IPS-20b (cell line): Measurements from ENCODE around the gene KIF1A.

Experiments
- H3K27ac ChIP-seq: one replicate; pipeline ENCODE4 v1.5.1; 2013; ENCODE audit warnings: low read length
- H3K27me3 ChIP-seq: 2 replicates; pipeline ENCODE4 v1.6.1; 2013; ENCODE audit warnings: mild to moderate bottlenecking, low read length, inconsistent platforms; ENCODE audit not compliant: insufficient read depth
- H3K36me3 ChIP-seq: 2 replicates; pipeline ENCODE4 v1.6.1; 2013; ENCODE audit warnings: low read depth, mild to moderate bottlenecking, inconsistent platforms, low read length, moderate library complexity; ENCODE audit not compliant: insufficient read depth
- H3K4me1 ChIP-seq: 2 replicates; pipeline ENCODE4 v1.6.1; 2013; ENCODE audit warnings: mild to moderate bottlenecking, control low read depth, inconsistent platforms, low read length, moderate library complexity; ENCODE audit not compliant: insufficient read depth
- H3K4me3 ChIP-seq: 2 replicates; pipeline ENCODE4 v1.5.1; 2013; ENCODE audit warnings: mild to moderate bottlenecking, low read length, inconsistent platforms
- H3K9ac ChIP-seq: 2 replicates; pipeline ENCODE4 v1.6.1; 2013; ENCODE audit warnings: low read depth, mild to moderate bottlenecking, inconsistent platforms, low read length, moderate library complexity
- H3K9me3 ChIP-seq: 2 replicates; pipeline ENCODE4 v1.6.1; 2013; ENCODE audit warnings: mild to moderate bottlenecking, low read depth, low read length, inconsistent platforms; ENCODE audit not compliant: insufficient read depth

Gene KIF1A

GRCh38 chr2:240840435-240841060, 20.5 kb upstream of the KIF1A start:
- Histone ChIP-seq H3K27me3 (no peaks in the 10 kb centered on the region), H3K36me3 (no peaks in the 10 kb centered on the region), H3K9me3 (peaks cover 2% of the 10 kb centered on the region; the same call in 1 of the 2 replicates), H3K4me1 (peaks cover 3% of the 10 kb centered on the region), H3K27ac (no peak overlapping the region), H3K9ac (no peak overlapping the region), H3K4me3 (no peak overlapping the region)

- H3K4me1 ChIP-seq = peaks cover 3% of the 10 kb centered on the region
- no peaks in the 10 kb centered on the region for H3K9me3 ChIP-seq
- no peak overlapping the region for H3K9ac ChIP-seq
- H3K27ac ChIP-seq = no peak overlapping the region
- H3K27me3 ChIP-seq = no peaks in the 10 kb centered on the region
- H3K36me3 ChIP-seq = no peaks in the 10 kb centered on the region
- H3K4me3 ChIP-seq = no peak overlapping the region
Measured at GRCh38 chr2:240839152-240840143, 19.4 kb upstream of the KIF1A start.

GRCh38 chr2:240837621-240838020, 17.6 kb upstream of the KIF1A start:
- no peak overlapping the region for H3K27ac ChIP-seq
- no peak overlapping the region for H3K4me3 ChIP-seq
- peaks cover 5% of the 10 kb centered on the region; the same call in 1 of the 2 replicates for H3K27me3 ChIP-seq
- no peaks in the 10 kb centered on the region for H3K9me3 ChIP-seq
- H3K9ac ChIP-seq = no peak overlapping the region
- no peaks in the 10 kb centered on the region for H3K4me1 ChIP-seq
- no peaks in the 10 kb centered on the region for H3K36me3 ChIP-seq

GRCh38 chr2:240836781-240837467, 16.9 kb upstream of the KIF1A start:
- Histone ChIP-seq H3K4me1 (no peaks in the 10 kb centered on the region), H3K9ac (no peak overlapping the region), H3K27me3 (peaks cover 8% of the 10 kb centered on the region), H3K4me3 (no peak overlapping the region), H3K36me3 (no peaks in the 10 kb centered on the region), H3K27ac (no peak overlapping the region), H3K9me3 (no peaks in the 10 kb centered on the region)

- no peaks in the 10 kb centered on the region for H3K36me3 ChIP-seq
- no peak overlapping the region for H3K27ac ChIP-seq
- H3K27me3 ChIP-seq = peaks cover 21% of the 10 kb centered on the region
- no peaks in the 10 kb centered on the region for H3K4me1 ChIP-seq
- no peaks in the 10 kb centered on the region for H3K9me3 ChIP-seq
- no peak overlapping the region for H3K4me3 ChIP-seq
- no peak overlapping the region for H3K9ac ChIP-seq
Measured at GRCh38 chr2:240835528-240835927, 15.5 kb upstream of the KIF1A start.

GRCh38 chr2:240834377-240834975, 14.5 kb upstream of the KIF1A start:
- Histone ChIP-seq H3K4me3 (no peak overlapping the region), H3K27me3 (peaks cover 32% of the 10 kb centered on the region), H3K36me3 (no peaks in the 10 kb centered on the region), H3K27ac (no peak overlapping the region), H3K4me1 (no peaks in the 10 kb centered on the region), H3K9ac (no peak overlapping the region), H3K9me3 (no peaks in the 10 kb centered on the region)

- Histone ChIP-seq H3K4me1 (no peaks in the 10 kb centered on the region), H3K9ac (no peak overlapping the region), H3K4me3 (no peak overlapping the region), H3K36me3 (no peaks in the 10 kb centered on the region), H3K9me3 (no peaks in the 10 kb centered on the region), H3K27me3 (peaks cover 38% of the 10 kb centered on the region), H3K27ac (no peak overlapping the region)
Measured at GRCh38 chr2:240833724-240834285, 13.8 kb upstream of the KIF1A start.

GRCh38 chr2:240832921-240833494, 13.0 kb upstream of the KIF1A start:
- Histone ChIP-seq H3K4me1 (no peaks in the 10 kb centered on the region), H3K27me3 (peaks cover 46% of the 10 kb centered on the region), H3K9me3 (no peaks in the 10 kb centered on the region), H3K36me3 (no peaks in the 10 kb centered on the region), H3K9ac (no peak overlapping the region), H3K4me3 (no peak overlapping the region), H3K27ac (no peak overlapping the region)

- Histone ChIP-seq H3K27me3 (peaks cover 49% of the 10 kb centered on the region), H3K4me3 (peak overlapping the region; percentile 67), H3K27ac (no peak overlapping the region)
Measured at GRCh38 chr2:240832205-240832727, 12.2 kb upstream of the KIF1A start.

GRCh38 chr2:240831594-240832204, 11.7 kb upstream of the KIF1A start:
- Histone ChIP-seq H3K27ac (no peak overlapping the region), H3K36me3 (no peaks in the 10 kb centered on the region), H3K9me3 (no peaks in the 10 kb centered on the region), H3K4me3 (peak overlapping the region; percentile 67), H3K4me1 (no peaks in the 10 kb centered on the region), H3K27me3 (peaks cover 55% of the 10 kb centered on the region), H3K9ac (no peak overlapping the region)

More at GRCh38 chr2:240832205-240832727, 12.2 kb upstream of the KIF1A start:
- H3K9ac ChIP-seq = no peak overlapping the region
- no peaks in the 10 kb centered on the region for H3K4me1 ChIP-seq
- no peaks in the 10 kb centered on the region for H3K36me3 ChIP-seq
- no peaks in the 10 kb centered on the region for H3K9me3 ChIP-seq
